Measurements from ENCODE around the gene VPS25. TPM values are rescaled to one million over a fixed set of nuclear protein-coding genes. Genes with fewer than 3 reads are reported as not detected.

Gene VPS25
- total RNA-seq, 2 donors from 2014 or later = 57.4 to 91.8 TPM

GRCh38 chr17:42743595-42744282 lies 29.5 kb upstream of the VPS25 start:
- no peaks in the 10 kb centered on the region for H3K36me3 ChIP-seq
- no peak for TF ChIP-seq CTCF (IDR thresholded peaks at IDR 0.05)
- no peak for TF ChIP-seq POLR2AphosphoS5 (IDR thresholded peaks at IDR 0.05)
- TF ChIP-seq POLR2A (IDR thresholded peaks at IDR 0.05) = no peak
- no peaks in the 10 kb centered on the region for H3K27me3 ChIP-seq (replicated peaks; ENCODE audit: insufficient read depth)
- WGBS = 48% methylated on average over 10 of the region's 10 CpGs
- H3K4me1 ChIP-seq (replicated peaks) = peaks cover 10% of the 10 kb centered on the region
- intact Hi-C loops (cut with DNase I) = no loop called here
- H3K9me3 ChIP-seq = no peaks in the 10 kb centered on the region
- DNase-seq (ENCODE audit: low spot score) = no peak
- H3K4me3 ChIP-seq = peak overlapping the region; percentile 70 to 73
- peak overlapping the region; percentile 96 to 97 for H3K27ac ChIP-seq

GRCh38 chr17:42744283-42744805 lies 28.9 kb upstream of the VPS25 start:
- intact Hi-C loops (cut with DNase I) = no loop called here
- peak; percentile 16 for TF ChIP-seq POLR2AphosphoS5 (IDR thresholded peaks at IDR 0.05)
- TF ChIP-seq POLR2A (IDR thresholded peaks at IDR 0.05) = no peak
- no peak for TF ChIP-seq CTCF (IDR thresholded peaks at IDR 0.05)
- Histone ChIP-seq H3K9me3 (no peaks in the 10 kb centered on the region), H3K27me3 (replicated peaks; ENCODE audit: insufficient read depth) (no peaks in the 10 kb centered on the region), H3K27ac (peak overlapping the region; percentile 96 to 97), H3K4me1 (replicated peaks) (peaks cover 16% of the 10 kb centered on the region), H3K4me3 (peak overlapping the region; percentile 70 to 73), H3K36me3 (no peaks in the 10 kb centered on the region)
- WGBS = under 1% methylated on average over 32 of the region's 32 CpGs
- DNase-seq (ENCODE audit: low spot score) = peak; percentile 76

- 7% methylated on average over 27 of the region's 50 CpGs for WGBS
- Histone ChIP-seq H3K4me3 (peak within 1 kb of the TSS; percentile 70 to 73), H3K36me3 (no peaks in the 10 kb centered on the region), H3K27ac (peak within 1 kb of the TSS; percentile 96 to 97), H3K9me3 (no peaks in the 10 kb centered on the region), H3K27me3 (replicated peaks; ENCODE audit: insufficient read depth) (no peaks in the 10 kb centered on the region), H3K4me1 (replicated peaks) (peaks cover 17% of the 10 kb centered on the region)
- peak; percentile 81 for TF ChIP-seq POLR2AphosphoS5 (IDR thresholded peaks at IDR 0.05)
- TF ChIP-seq POLR2A (IDR thresholded peaks at IDR 0.05) = peak; percentile 76
- TF ChIP-seq CTCF (IDR thresholded peaks at IDR 0.05) = peak in 2 of 4 experiments; percentile 54 to 56
- intact Hi-C loops (cut with DNase I) = no loop called here
- DNase-seq (ENCODE audit: low spot score) = peak; percentile 87
Observed at GRCh38 chr17:42744806-42745617, 28.2 kb upstream of the VPS25 start, which contains the start of gene EZH1. TSS of gene EZH1 (minus strand) at chr17:42745040. CDS start at chr17:42728941, 16,099 bp downstream.

GRCh38 chr17:42748202-42748907 lies 24.9 kb upstream of the VPS25 start:
- no peak for TF ChIP-seq POLR2A (IDR thresholded peaks at IDR 0.05)
- no peak for TF ChIP-seq CTCF (IDR thresholded peaks at IDR 0.05)
- TF ChIP-seq POLR2AphosphoS5 (IDR thresholded peaks at IDR 0.05) = no peak
- H3K36me3 ChIP-seq = no peaks in the 10 kb centered on the region
- peak overlapping the region; percentile 71 to 74 for H3K27ac ChIP-seq
- intact Hi-C loops (cut with DNase I) = no loop called here
- no peaks in the 10 kb centered on the region for H3K27me3 ChIP-seq (replicated peaks; ENCODE audit: insufficient read depth)
- peaks cover 17% of the 10 kb centered on the region for H3K4me1 ChIP-seq (replicated peaks)
- DNase-seq (ENCODE audit: low spot score) = no peak
- no peak overlapping the region for H3K4me3 ChIP-seq
- no peaks in the 10 kb centered on the region for H3K9me3 ChIP-seq
- 51% methylated on average over 7 of the region's 7 CpGs for WGBS
